ENCODE results near the gene MCL1. TPM values are rescaled to one million over a fixed set of nuclear protein-coding genes. Genes with fewer than 3 reads are reported as not detected.
A peak's percentile ranks its signal among the peaks of the same experiment; 100 is the strongest.

The MCL1 gene
- total RNA-seq, 1 donor from 2014 or later, result 144 TPM

- no peak for DNase-seq (ENCODE audit: low read depth)
- peak overlapping the region; percentile 64 for H3K4me3 ChIP-seq (ENCODE audit: low read depth, low read length)
- TF ChIP-seq CTCF (conservative IDR thresholded peaks at IDR 0.05; ENCODE audit: low read depth, low read length), result peak; percentile 35
These were observed 29.8 kb downstream of the MCL1 start for GRCh38 chr1:150549496-150550221.

GRCh38 chr1:150548632-150549495, 30.5 kb downstream of the MCL1 start, which contains the start of gene ADAMTSL4:
Gene ADAMTSL4, plus strand, starts transcription at chr1:150549408. Its CDS starts 2,881 bp downstream, at chr1:150552289.
- H3K4me3 ChIP-seq (ENCODE audit: low read depth, low read length), result peak within 1 kb of the TSS; percentile 64

GRCh38 chr1:150548324-150548631, 31.1 kb downstream of the MCL1 start:
- DNase-seq (ENCODE audit: low read depth), result no peak
- peak overlapping the region; percentile 64 for H3K4me3 ChIP-seq (ENCODE audit: low read depth, low read length)
- no peak for TF ChIP-seq CTCF (conservative IDR thresholded peaks at IDR 0.05; ENCODE audit: low read depth, low read length)

More at GRCh38 chr1:150548632-150549495, 30.5 kb downstream of the MCL1 start, which contains the start of gene ADAMTSL4:
- no peak for DNase-seq (ENCODE audit: low read depth)
- TF ChIP-seq CTCF (conservative IDR thresholded peaks at IDR 0.05; ENCODE audit: low read depth, low read length), result peak; percentile 23

- DNase-seq (ENCODE audit: low read depth), result no peak
- TF ChIP-seq CTCF (conservative IDR thresholded peaks at IDR 0.05; ENCODE audit: low read depth, low read length), result no peak
- no peak overlapping the region for H3K4me3 ChIP-seq (ENCODE audit: low read depth, low read length)
These were observed 33.0 kb downstream of the MCL1 start for GRCh38 chr1:150546294-150546937.

- H3K4me3 ChIP-seq (ENCODE audit: low read depth, low read length), result no peak overlapping the region
- DNase-seq (ENCODE audit: low read depth), result no peak
- no peak for TF ChIP-seq CTCF (conservative IDR thresholded peaks at IDR 0.05; ENCODE audit: low read depth, low read length)
These were observed 33.9 kb downstream of the MCL1 start for GRCh38 chr1:150545486-150546032.

- no peak overlapping the region for H3K4me3 ChIP-seq (ENCODE audit: low read depth, low read length)
- DNase-seq (ENCODE audit: low read depth), result no peak
- TF ChIP-seq CTCF (conservative IDR thresholded peaks at IDR 0.05; ENCODE audit: low read depth, low read length), result no peak
These were observed 35.2 kb downstream of the MCL1 start for GRCh38 chr1:150544204-150544603.
